DMS 273 (cell line): ENCODE results near the gene ARMC2.
A peak's percentile ranks its signal among the peaks of the same experiment; 100 is the strongest.
"Not testable (repeated sequence)": the region's sequence is repeated elsewhere in the genome, so short reads cannot be mapped to it uniquely, and the experiment has no call there.

Source experiments
- DNase-seq: peaks from one replicate; lab custom pipeline; 2025; ENCODE audit not compliant: unreplicated experiment; lab: John Stamatoyannopoulos, UW

ARMC2 gene

DNA sequence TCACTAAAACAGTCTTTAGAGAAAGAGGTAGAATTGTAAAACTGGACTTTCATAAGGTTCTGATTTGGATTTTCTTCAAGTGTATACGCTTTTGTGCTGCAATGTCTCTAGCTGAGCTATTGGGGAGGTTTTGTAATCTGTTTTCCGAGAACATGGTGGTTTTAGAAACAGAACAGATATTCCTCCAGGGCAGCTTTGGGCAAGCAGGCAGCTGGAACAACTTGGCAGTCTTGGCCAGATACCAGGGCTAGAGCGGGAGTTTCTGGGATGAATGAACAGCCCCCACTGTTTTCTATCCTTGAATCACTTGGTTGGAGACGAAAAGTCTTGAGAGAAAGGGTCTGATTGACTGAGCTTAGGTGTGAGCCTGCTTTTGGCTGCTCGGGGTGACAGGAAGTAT is 17.1 kb upstream of the ARMC2 start:
- DNase-seq: peak; percentile 25

DNA sequence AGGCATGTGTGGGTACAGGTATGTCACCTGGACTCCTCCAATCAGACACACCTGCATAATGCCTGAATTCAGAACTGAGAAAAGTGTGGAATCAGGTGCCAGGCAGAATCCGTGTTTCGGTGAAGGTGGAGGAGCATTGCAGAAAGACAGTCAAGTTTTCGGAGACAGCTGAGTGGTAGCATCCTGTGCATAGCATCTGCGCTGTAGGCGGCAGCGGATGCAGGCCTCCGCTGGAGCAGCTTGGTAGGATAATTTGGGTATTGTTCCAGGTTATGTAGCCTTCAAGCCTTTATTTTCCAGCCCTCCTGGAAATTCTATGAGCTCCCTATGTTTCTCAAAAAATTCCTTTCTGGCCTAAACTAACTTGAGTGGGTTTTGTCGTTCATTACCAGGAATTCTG is 15.5 kb upstream of the ARMC2 start:
- DNase-seq: no peak

DNA sequence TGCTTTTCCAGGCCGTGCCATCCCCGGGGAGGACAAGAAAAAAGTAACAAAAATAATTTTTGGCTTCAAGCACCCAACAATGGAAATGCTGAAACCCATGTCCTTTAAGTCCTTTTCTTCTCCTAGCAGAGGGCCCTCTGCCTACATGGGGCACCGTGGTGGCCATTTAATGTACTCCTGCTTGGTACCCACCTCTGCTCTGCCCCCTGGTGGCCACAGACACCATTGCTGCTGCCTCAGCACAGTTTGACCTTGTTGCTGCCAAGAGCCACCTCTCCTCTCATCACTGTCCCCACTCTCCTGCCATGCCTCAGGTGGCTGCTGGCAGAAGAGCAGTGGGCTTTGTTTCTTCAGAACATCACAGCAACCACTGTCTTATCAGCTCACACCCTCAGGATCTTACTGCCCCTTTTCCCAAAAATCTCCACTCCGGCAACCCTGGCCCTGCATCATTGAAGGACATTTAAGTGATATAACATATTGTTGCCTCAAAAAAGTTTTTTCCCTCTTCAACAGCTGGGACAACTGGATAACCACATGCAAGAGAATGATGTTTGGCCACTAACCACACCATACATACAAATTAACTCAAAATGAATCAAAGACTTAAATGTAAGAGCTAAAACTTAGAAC is 12.9 kb upstream of the ARMC2 start:
- DNase-seq: peak; percentile 89

DNA sequence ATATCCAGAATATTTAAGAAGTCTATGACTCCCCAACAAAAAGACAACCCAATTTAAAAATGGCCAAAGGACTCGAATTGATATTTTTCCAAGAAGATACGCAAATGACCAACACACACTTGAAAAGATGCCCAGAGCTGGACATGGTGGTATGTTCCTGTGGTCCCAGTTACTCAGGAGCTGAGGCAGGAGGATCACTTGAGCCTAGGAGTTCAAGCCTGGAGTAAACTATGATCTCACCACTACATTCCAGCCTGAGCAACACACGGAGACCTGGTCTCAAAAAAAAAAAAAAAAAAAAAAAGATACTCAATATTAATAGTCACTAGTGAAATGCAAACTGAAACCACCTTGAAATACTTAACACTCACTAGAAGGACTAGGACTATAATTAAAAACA is 12.2 kb upstream of the ARMC2 start:
- DNase-seq: no peak

DNA sequence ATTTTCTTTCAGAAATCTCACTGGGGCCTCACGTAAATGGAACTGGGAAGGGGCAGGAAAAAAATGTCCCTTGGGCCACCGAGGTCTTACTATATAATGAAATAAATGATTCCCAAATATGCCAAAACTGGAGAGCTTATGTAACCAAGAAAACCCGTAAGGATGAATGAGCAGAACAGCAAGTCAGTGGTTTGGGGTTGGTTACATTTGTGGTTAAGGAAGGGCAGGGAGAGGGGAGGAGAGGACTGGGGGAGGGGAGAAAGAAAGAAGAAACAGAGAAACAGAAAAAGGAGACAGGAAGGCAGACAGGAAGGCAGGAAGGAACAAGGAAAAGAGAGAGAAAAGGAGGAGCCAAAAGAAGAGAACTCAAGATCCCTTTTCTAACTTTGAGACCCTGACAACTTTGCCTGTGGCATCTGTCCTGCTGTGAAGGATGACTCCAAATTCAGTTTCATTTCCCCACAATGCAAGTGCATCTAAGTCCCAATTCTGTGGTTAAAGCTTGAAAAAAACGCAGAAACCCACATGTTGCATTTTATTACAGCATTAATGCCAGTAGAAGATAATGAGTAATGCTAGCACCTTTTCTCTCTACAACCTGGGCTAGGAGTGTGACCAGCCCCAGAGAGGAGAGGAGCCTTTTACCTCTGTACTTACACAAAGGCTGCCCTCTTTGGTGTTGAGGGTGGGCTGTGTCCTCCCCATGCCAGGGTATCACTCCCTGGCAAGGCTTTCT is 10.8 kb upstream of the ARMC2 start:
- no peak for DNase-seq

DNA sequence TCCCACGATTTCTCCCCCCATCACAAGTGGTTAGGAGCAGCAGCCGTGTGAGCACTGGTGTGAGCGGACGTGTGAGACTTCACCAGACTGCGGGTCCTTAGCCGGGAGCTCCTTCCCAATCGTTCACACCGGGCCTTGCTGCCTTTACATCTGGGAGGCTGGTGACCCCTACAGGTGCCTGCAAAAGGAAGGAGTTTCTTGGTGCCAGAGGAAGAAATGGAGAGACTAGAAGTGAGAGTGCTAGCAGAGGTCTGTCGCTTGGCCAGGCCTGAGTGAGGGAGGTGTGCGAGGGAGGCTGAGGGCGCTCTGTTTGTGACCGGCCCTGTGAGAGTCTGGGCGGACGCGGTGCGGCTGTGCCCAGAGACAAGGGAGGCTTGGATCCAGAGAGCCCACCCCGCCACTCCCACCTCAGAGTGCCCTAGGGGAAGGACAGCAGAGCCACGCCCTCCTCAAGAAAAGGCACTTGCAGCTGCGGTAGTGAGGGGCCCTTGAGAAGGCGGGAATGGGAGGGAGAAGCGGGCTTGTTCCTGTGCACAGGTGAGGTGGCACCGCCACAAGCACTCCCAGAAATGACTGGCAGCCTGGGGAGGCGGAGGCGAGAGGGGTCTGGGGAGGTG is 10.0 kb upstream of the ARMC2 start:
- peak; percentile 33 for DNase-seq

DNA sequence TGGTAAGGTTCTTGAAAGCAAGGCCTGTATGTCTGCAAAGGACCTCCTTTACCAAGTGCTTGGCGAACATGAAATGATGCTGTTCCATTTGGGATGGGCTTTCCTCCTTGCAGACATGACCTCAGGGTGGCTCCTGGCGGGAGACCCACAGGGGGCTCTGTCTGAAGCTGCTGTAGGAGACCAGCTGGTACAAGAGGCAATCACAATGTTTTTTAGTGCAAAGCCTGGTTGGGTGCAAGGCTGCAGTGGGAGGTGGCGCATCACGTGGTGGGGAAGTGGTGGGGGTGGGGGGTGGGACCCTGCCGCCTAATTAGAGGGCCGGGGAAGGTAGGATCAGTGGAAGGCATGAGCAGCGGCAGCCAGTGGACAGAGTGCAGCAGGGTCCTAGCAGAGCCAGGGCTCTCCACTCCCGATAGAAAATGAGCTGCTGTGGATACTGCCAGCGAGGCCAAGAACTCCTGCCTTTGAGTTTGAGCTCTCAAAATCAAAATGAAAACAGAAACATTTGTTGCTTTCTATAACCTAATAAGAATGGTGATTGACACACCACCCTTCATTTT is 9.1 kb upstream of the ARMC2 start:
- no peak for DNase-seq

DNA sequence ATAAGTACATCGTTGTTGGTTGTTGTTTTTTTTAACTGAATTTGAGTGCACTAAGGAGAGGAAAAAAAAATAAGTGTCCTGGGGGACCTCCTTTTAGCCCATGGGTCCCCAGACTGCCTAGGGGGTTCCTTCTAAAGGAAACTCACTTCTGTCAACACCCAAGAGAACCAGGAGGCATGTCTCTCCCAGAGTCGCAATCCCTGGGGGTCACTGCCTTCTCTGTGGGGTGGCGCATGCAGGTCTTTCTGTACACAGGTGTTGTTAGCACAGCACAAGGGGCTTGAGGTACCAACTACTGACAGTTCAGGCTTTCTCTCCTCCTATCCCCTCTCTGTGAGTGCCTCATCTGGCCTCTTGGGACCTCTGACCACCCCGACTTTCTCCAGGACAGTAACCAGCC is 7.3 kb upstream of the ARMC2 start:
- no peak for DNase-seq

DNA sequence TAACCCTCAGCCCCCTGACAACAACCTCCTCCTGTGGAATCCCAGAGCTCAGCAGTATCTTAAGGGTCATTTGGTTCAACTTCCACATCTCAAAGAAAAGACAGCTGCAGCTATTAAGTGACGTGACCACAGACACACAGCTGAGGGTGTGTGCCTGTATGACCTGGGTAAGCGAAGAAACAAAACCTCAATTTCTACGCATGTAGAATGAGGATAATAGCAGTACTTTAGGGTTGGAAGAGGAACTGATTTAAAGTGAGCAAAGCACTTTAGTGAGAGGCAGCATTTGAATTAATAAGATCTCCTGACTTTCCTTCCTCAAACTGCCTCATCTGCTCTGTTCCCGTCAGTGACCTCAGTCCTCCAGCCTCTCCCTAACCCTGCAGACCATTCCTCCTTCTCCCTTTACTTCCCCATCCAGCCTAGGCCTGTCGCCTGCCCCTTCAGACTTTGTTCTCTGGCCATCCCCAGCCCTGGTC is 6.8 kb upstream of the ARMC2 start:
- no peak for DNase-seq

DNA sequence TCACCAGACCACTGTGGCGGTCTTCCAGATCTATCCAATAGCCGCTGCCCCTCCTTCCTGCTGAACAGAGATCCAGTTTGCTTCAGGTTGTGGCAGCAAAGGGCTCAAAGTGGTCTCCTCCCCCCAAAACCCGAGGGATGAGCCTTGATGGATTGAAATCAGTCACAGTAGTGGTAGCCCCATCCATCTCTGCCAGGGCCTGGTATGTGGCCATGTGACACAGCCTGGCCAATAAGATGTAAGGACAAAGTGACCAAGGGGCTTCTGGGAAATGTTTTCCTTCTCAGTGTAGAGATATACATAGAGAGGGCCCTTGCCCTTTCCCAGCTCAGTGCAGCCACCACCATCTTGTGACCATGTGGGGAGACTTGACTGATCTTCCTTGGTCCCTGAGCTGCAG is 4.1 kb upstream of the ARMC2 start:
- DNase-seq: no peak

DNA sequence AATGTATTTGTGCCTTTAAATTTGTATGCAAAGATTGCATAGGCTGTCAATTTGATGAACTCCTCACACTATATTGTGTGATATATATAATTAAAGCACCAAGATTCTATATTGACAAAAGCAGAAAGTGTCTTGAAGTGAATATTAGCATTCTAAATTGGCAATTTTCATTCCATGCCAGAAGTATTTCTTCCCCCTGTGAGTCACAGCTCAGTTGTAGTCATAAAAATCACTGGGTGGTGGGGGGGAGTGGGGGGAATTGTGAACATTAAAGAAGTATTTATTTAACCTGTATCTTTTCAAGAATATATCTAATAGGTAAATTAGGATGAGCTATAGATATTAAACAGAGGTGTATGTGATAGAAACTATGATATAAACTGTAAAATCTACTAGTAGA is 3.1 kb upstream of the ARMC2 start:
- DNase-seq: no peak

DNA sequence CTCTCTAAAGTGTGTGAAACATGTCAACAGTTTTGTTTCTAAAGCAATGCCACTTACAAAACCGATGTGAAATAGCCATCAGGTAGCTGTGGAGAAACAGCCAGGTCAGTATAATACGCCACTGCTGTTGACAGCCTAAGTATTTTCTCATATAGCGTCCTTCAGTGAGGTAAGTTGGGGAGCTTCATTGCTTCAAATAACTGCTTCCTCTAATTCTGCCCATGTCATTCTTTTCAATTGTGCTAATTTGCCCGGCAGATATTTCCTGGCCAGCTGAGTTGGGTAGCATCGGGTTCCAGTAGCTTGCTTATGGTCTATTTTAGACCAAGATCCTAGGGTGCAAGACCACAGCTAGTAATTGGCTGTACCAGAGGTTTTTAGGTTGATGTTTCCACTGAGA is 2.1 kb upstream of the ARMC2 start:
- DNase-seq: no peak

DNA sequence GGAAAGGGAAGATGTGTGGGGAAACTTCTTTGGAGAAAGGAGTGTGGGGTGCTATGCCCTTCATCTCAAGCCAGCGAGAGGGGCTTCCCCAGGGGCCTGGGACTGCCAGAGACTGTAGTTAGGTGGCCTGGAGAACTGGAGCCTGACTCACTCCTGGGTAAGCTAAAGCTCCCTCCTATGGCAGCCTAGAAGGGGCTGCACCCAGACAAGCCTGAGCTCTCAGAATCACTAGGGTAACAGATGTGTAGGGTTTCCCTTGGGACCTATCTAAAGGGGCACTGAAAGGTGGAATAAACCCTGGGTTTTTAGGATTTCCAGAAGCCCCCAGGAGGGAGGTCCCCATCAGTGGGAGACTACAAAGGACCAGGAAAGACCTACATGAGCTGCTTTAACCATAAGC is 1.6 kb upstream of the ARMC2 start:
- peak; percentile 59 for DNase-seq

DNA sequence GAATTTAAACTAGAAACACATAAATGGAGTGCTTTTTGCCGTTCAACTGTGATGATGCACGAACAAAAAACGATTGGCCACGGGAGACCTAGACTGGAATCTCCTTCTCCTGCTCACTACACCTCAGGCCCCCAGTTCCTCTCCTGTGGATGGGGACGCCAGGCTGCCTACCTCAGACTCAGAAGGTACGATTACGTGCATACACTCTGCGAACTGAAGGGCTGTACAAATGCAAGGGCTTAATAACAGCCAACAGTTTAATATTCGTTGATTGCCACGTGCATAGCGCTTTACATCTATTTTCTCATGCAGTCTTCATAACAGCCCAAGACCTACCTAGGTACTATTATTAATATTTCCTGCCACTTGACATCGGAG is 495 bp upstream of the ARMC2 start:
- no peak for DNase-seq

DNA sequence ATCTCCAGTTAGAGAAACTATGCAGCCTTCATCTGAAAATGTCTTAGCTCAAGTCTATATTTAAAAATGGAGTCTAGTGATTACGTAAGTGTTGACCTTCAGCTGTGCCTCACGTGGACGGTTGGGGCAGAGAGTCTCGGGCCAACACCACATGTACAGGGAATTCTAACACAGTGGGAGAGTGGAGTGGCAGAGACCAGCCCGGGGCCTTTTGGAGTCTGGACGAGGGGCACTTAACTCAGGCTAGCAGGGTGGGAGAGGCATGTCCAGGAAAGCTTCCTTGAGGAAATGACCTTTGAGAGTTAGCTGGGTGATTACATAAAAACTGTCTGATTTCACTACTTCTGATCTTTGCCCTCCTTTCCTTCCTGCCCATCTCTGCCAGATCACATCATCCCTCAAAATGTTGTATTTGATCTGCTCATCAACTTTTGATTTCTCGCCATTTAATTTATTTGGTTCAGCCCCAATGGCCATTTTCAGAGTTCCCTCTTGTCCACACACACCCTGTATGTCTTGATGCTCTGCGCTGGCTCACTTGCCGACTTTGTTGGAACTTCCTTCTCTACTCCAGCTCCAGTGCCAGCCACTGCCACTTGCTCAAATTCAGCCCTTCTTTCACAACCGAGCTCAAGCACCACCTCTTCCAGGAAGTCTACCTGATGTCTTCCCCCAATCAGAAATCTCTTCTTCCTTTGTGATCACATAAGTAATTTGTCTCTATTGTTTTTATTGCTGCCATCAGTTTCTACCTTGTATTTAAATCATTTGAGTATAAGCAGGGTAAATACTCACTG is 2.6 kb downstream of the ARMC2 start:
- DNase-seq: no peak

DNA sequence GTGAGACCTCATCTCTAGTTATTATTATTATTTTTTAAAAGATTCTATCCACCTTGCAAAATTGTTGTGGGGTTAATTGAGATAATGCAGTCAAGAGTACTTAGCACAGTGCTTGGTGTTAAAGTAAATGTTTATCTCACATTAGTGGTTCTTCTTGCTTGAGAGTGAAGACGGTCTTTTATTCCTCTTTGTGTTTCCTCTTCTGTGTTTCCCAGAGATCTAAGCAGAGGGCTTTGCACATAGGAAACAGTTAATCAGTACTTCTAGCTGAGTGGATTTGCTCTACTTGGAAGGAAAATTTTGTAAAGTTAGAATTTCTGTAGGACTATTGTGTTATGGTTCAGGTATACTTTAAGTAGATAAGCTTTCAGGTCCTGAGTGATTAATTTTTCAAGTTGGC is 3.5 kb downstream of the ARMC2 start:
- no peak for DNase-seq

DNA sequence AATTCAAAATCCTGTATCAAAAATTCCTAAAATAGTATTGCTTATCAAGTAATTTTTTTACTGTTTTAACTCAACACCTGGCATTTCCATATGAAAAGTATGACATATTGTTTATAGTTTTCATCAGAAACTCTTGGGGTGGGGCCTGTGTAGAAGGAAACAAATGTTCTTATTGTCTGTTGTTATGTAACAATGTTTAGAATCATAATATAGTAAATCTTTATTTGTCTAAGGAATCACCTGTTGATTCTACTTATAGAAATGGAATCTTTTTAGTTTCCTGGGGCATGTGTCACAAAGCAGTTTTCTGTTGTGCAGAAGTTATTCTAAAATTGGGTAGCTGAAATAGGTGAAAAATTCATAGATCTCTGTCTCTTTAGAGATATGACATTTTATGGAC is 4.9 kb downstream of the ARMC2 start:
- no peak for DNase-seq

DNA sequence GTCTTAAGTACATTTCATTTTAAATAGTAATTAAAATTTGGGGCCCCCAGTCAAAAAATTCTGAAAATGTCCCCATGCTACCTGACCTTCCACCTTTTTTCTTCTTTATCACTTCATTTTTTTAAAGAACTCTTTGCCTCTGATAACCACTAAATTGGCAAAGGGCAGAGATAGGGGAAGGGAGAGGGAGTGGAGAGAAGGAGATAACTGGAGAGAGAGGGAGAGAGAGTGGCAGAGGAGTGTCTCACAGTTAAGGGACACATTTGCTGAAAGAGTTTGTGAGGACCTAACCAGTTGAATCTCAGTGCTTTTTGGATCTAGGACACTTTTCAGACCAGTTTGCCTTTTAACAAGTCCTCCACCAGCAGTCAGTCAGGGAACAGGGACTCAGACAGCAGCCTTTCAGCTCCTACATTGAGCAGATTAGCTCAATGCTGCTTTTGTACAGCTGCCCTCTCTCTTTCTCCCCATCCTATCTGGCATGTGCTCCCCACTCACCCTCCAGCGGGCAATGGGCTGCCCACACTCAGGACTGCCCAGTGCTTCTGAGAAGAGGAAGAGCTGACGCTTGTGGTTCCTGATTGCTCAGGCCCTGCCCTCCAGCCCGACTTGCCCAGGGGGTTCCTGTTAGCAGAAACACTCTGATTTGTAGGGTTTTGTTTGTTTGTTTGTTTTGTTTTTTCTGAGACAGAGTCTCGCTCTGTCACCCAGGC is 14.4 kb downstream of the ARMC2 start:
- DNase-seq: no peak

DNA sequence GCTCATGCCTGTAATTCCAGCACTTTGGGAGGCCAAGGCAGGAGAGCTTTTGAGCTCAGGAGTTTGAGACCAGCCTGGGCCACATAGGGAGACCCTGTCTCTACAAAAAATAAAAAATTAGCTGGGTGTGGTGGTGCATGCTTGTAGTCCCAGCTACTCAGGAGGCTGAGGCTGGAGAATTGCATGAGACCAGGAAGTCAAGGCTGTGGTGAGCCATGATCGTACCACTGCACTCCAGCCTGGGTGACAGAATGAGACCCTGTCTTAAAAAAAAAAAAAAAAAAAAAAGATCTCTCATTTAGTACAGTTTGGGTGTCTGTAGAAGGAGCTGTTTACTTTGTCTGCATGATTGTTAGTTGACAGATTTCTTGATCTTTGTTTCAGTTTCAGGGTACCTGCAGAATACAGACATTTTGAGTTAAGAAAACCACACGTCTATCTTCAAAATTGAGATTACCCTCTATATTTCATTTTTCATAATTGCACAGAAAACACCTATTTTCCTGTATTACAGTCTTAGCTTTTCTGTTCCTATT is 17.6 kb downstream of the ARMC2 start:
- not testable (repeated sequence) for DNase-seq

DNA sequence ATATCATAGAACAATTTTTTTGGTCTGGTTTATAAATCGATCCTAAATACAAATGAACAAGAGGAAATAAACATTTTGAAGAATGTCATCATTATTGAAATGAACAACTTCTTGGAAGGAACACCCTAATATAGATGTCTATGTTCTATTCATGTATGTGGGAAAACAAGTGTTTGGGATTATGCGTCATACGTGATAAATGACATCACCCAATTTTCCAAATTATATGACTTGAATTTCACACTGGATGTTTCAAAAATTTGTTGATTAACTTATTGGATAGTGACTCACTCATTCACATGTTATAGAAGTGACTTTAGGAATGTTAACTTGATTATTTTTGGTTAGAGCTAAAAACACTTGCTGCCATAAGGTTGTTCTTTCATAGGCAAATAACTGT is 18.6 kb downstream of the ARMC2 start:
- DNase-seq: no peak
